ENCODE data around the gene ANO1.

DNA sequence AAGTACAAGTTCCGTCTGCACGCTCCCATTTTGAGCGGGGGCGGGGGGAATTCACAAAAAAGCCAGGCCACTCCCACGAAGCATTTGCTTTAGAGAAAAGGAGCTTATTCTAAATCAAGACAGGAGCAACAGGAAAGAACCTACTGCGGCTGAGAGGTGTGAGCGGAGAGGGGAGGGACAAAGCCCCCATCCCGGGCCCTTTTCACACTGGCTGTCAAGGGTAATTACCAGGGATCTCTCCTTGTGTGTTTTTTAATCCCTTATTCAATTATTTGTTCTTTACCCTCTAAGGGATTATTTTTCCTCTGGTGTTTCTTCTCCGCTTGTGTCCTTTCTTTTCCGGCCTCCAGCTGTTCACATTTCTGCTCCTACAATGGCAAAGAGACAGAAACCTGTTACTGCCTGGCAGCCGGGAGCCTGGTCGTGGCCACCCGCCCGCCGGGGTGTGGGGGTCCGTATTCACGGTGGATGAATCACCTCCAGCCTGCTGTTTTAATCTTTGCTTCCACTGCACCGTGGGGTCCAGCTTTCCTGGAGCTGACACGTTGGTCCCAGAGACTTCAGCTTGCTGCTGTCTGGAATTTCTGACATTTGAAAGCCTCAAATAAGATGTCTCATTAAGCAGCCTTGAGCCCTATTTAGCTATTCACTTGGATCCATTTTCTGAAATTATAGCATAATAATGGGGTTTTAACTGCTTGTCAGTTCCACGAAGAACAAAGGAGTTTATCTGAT is 63.5 kb downstream of the ANO1 start:
- no peak for TF ChIP-seq RFX5 (IDR thresholded peaks at IDR 0.05; ENCODE audit: low read length)
- TF ChIP-seq, protein P1, sequence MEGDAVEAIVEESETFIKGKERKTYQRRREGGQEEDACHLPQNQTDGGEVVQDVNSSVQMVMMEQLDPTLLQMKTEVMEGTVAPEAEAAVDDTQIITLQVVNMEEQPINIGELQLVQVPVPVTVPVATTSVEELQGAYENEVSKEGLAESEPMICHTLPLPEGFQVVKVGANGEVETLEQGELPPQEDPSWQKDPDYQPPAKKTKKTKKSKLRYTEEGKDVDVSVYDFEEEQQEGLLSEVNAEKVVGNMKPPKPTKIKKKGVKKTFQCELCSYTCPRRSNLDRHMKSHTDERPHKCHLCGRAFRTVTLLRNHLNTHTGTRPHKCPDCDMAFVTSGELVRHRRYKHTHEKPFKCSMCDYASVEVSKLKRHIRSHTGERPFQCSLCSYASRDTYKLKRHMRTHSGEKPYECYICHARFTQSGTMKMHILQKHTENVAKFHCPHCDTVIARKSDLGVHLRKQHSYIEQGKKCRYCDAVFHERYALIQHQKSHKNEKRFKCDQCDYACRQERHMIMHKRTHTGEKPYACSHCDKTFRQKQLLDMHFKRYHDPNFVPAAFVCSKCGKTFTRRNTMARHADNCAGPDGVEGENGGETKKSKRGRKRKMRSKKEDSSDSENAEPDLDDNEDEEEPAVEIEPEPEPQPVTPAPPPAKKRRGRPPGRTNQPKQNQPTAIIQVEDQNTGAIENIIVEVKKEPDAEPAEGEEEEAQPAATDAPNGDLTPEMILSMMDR (IDR thresholded peaks at IDR 0.05): no peak
- TF ChIP-seq FOXM1 (IDR thresholded peaks at IDR 0.05; ENCODE audit: low read depth): no peak
- TF ChIP-seq IRF3 (IDR thresholded peaks at IDR 0.05; ENCODE audit: low read depth, low read length): no peak
- TF ChIP-seq EZH2phosphoT487 (IDR thresholded peaks at IDR 0.05; ENCODE audit: borderline replicate concordance, low read depth): no peak
- no peak for TF ChIP-seq TAF1 (IDR thresholded peaks at IDR 0.05; ENCODE audit: borderline replicate concordance, low read depth, low read length)
- no peak for TF ChIP-seq JUND (IDR thresholded peaks at IDR 0.05)
